H1 (cell line): ENCODE data around the gene PALD1. TPM values are rescaled to one million over a fixed set of nuclear protein-coding genes. Genes with fewer than 3 reads are reported as not detected.

Experiments used
- CTCF ChIA-PET: fragments of 300-600 bp; sonication (Branson Sonifier 250); formaldehyde crosslinking; loops from one replicate; lab custom pipeline; 2021; ENCODE audit not compliant: partially characterized antibody; lab: Charles Lee
- POLR2A ChIA-PET: fragments of 300-600 bp; sonication (Branson Sonifier 250); formaldehyde crosslinking; loops from one replicate; lab custom pipeline; 2021; ENCODE audit warnings: inconsistent platforms; ENCODE audit not compliant: partially characterized antibody; lab: Charles Lee
- DNase-seq, 2 experiments: peaks; one replicate each; pipeline versions ENCODE4 v3.0.0 to v3.0.0-alpha.2; 2010 to 2022; ENCODE audit warnings: low spot score in 2 of 2, low read depth in 1 of 2, mixed read lengths in 1 of 2
- FAIRE-seq: peaks from 2 replicates; lab custom pipeline; 2011; peaks lifted over from hg19 to GRCh38; lab: Jason Lieb, UNC
- H2AFZ ChIP-seq: 2 replicates; pipeline ENCODE4 v1.8.1; 2012; ENCODE audit warnings: low read length, inconsistent platforms
- H2AK5ac ChIP-seq: 2 replicates; pipeline ENCODE4 v1.6.1; 2013; ENCODE audit warnings: low read depth, low read length
- H2BK120ac ChIP-seq: replicated peaks from 2 replicates; pipeline ENCODE3; 2013; ENCODE audit warnings: low read depth, low read length, inconsistent platforms
- H2BK12ac ChIP-seq: 2 replicates; pipeline ENCODE4 v1.6.1; 2013; ENCODE audit warnings: low read depth, low read length
- H2BK15ac ChIP-seq: 2 replicates; pipeline ENCODE4 v1.6.1; 2013; ENCODE audit warnings: low read length
- H2BK20ac ChIP-seq: 2 replicates; pipeline ENCODE4 v1.6.1; 2013; ENCODE audit warnings: low read length
- H2BK5ac ChIP-seq: 2 replicates; pipeline ENCODE4 v1.6.1; 2013; ENCODE audit warnings: low read depth, low read length
- H3K14ac ChIP-seq: 2 replicates; pipeline ENCODE4 v1.6.1; 2013; ENCODE audit warnings: inconsistent platforms; ENCODE audit not compliant: insufficient read length
- H3K18ac ChIP-seq: 2 replicates; pipeline ENCODE4 v1.6.1; 2013; ENCODE audit warnings: low read length; ENCODE audit errors: extremely low read depth
- H3K23ac ChIP-seq: 2 replicates; pipeline ENCODE4 v1.6.1; 2013; ENCODE audit warnings: inconsistent platforms; ENCODE audit not compliant: insufficient read length
- H3K23me2 ChIP-seq: 2 replicates; pipeline ENCODE4 v1.6.1; 2013; ENCODE audit warnings: low read depth, low read length
- H3K27ac ChIP-seq: 2 replicates; pipeline ENCODE4 v1.6.1; 2011; ENCODE audit warnings: low read depth, low read length, inconsistent platforms
- H3K27me3 ChIP-seq, 4 experiments: replicated peaks in 1 of 4; 1 replicate in 1 of 4; 2 replicates in 3 of 4; pipeline versions ENCODE4 v1.6.1 to v1.8.1; 2011 to 2013; ENCODE audit warnings: low read length in 3 of 4, mild to moderate bottlenecking in 3 of 4, inconsistent platforms in 2 of 4, mixed read lengths in 2 of 4, moderate library complexity in 1 of 4; ENCODE audit not compliant: control insufficient read depth in 3 of 4, insufficient read depth in 3 of 4; ENCODE audit errors: extremely low read depth in 1 of 4
- H3K36me3 ChIP-seq, 4 experiments: 2 replicates each; pipeline versions ENCODE4 v1.6.1 to v1.8.1; 2011 to 2013; ENCODE audit warnings: mild to moderate bottlenecking in 4 of 4, low read length in 3 of 4, moderate library complexity in 2 of 4, control low read depth in 1 of 4, inconsistent platforms in 1 of 4; ENCODE audit not compliant: insufficient read depth in 4 of 4, control insufficient read depth in 2 of 4
- H3K4ac ChIP-seq: replicated peaks from 2 replicates; pipeline ENCODE3; 2013; ENCODE audit warnings: low read length, low read depth, mixed read lengths, inconsistent platforms; ENCODE audit not compliant: insufficient read length
- H3K4me1 ChIP-seq, 4 experiments: replicated peaks in 1 of 4; 1 replicate in 1 of 4; 2 replicates in 3 of 4; pipeline versions ENCODE4 v1.6.1 to v1.8.1; 2011 to 2013; ENCODE audit warnings: low read length in 3 of 4, inconsistent platforms in 2 of 4, mixed read lengths in 1 of 4; ENCODE audit not compliant: insufficient read depth in 4 of 4, control insufficient read depth in 3 of 4
- H3K4me2 ChIP-seq, 2 experiments: 2 replicates each; pipeline versions ENCODE4 v1.6.1 to v1.8.1; 2011 to 2013; ENCODE audit warnings: low read depth in 2 of 2, low read length in 2 of 2, control low read depth in 1 of 2, inconsistent platforms in 1 of 2, mild to moderate bottlenecking in 1 of 2; ENCODE audit not compliant: insufficient read depth in 1 of 2
- H3K4me3 ChIP-seq, 4 experiments: fragments of 200-600, 300-600 bp in 1 of 4; sonication (generic), shearing (Covaris generic), sonication (Bioruptor Twin) in 1 of 4; 2 replicates each; pipeline versions ENCODE4 v1.5.1 to v1.8.1; 2011 to 2016; ENCODE audit warnings: low read length in 4 of 4, low read depth in 3 of 4, control low read depth in 2 of 4, inconsistent platforms in 2 of 4, mild to moderate bottlenecking in 2 of 4, mixed read lengths in 1 of 4, moderate library complexity in 1 of 4; ENCODE audit not compliant: insufficient read depth in 2 of 4; ENCODE audit errors: extremely low read depth in 1 of 4
- H3K56ac ChIP-seq: replicated peaks from 2 replicates; pipeline ENCODE3; 2013; ENCODE audit warnings: low read depth, mild to moderate bottlenecking, mixed read lengths, low read length, inconsistent platforms; ENCODE audit not compliant: insufficient read length
- H3K79me1 ChIP-seq: 2 replicates; pipeline ENCODE4 v1.6.1; 2013; ENCODE audit warnings: low read depth, low read length, control low read depth
- H3K79me2 ChIP-seq, 2 experiments: 2 replicates each; pipeline versions ENCODE4 v1.6.1 to v1.8.1; 2012 to 2013; ENCODE audit warnings: low read length in 2 of 2, mild to moderate bottlenecking in 2 of 2, inconsistent platforms in 1 of 2; ENCODE audit not compliant: insufficient read depth in 2 of 2, control insufficient read depth in 1 of 2
- H3K9ac ChIP-seq, 4 experiments: replicated peaks in 1 of 4; 1 replicate in 1 of 4; 2 replicates in 3 of 4; pipeline versions ENCODE4 v1.6.1 to v1.8.1; 2011 to 2013; ENCODE audit warnings: low read depth in 3 of 4, low read length in 3 of 4, control low read depth in 2 of 4, mild to moderate bottlenecking in 2 of 4, moderate library complexity in 2 of 4, inconsistent platforms in 1 of 4; ENCODE audit errors: extremely low read depth in 1 of 4
- H3K9me3 ChIP-seq, 2 experiments: 2 replicates each; pipeline versions ENCODE4 v1.6.1 to v1.8.1; 2012 to 2013; ENCODE audit warnings: mild to moderate bottlenecking in 2 of 2, moderate library complexity in 2 of 2, control low read depth in 1 of 2, inconsistent platforms in 1 of 2, low read depth in 1 of 2, low read length in 1 of 2, mixed read lengths in 1 of 2; ENCODE audit not compliant: insufficient read depth in 2 of 2
- H4K20me1 ChIP-seq, 2 experiments: replicated peaks in 1 of 2; 2 replicates each; pipeline versions ENCODE3 to v1.8.1; 2011 to 2013; ENCODE audit warnings: inconsistent platforms in 2 of 2, low read length in 2 of 2, mild to moderate bottlenecking in 1 of 2; ENCODE audit not compliant: insufficient read depth in 2 of 2, control insufficient read depth in 1 of 2
- H4K5ac ChIP-seq: 2 replicates; pipeline ENCODE4 v1.6.1; 2013; ENCODE audit warnings: low read length, low read depth, mixed read lengths, inconsistent platforms; ENCODE audit not compliant: insufficient read length
- H4K8ac ChIP-seq: 2 replicates; pipeline ENCODE4 v1.8.0; 2013; ENCODE audit warnings: mild to moderate bottlenecking, moderate library complexity, low read length, inconsistent platforms; ENCODE audit not compliant: insufficient read depth; ENCODE audit errors: extremely low read depth
- H4K91ac ChIP-seq: replicated peaks from 2 replicates; pipeline ENCODE3; 2013; ENCODE audit warnings: low read length, mixed read lengths, inconsistent platforms; ENCODE audit not compliant: insufficient read length
- ASH2L ChIP-seq: fragments of 200-600, 300-600 bp; sonication (generic); IDR thresholded peaks from one replicate; pipeline ENCODE4 v1.7.1; 2017; ENCODE audit warnings: low read length
- CHD1 ChIP-seq: IDR thresholded peaks from 2 replicates; pipeline ENCODE4 v1.6.1; 2012; ENCODE audit warnings: low read depth, low read length, improper control_type of control experiment
- CHD2 ChIP-seq: IDR thresholded peaks from 2 replicates; pipeline ENCODE4 v1.6.1; 2012; ENCODE audit warnings: low read length, improper control_type of control experiment
- CREB1 ChIP-seq: IDR thresholded peaks from 2 replicates; pipeline ENCODE4 v1.6.1; 2012; ENCODE audit warnings: inconsistent platforms
- E2F6 ChIP-seq: IDR thresholded peaks from 2 replicates; pipeline ENCODE4 v1.6.1; 2012; ENCODE audit warnings: inconsistent platforms
- HDAC2 ChIP-seq, 2 experiments: fragments of 300-600 bp in 1 of 2; sonication (generic) in 1 of 2; IDR thresholded peaks; 2 replicates each; pipeline ENCODE4 v1.6.1; 2011 to 2012; ENCODE audit warnings: low read depth in 2 of 2, low read length in 2 of 2, mild to moderate bottlenecking in 2 of 2, moderate library complexity in 2 of 2, borderline replicate concordance in 1 of 2, inconsistent platforms in 1 of 2
- KDM4A ChIP-seq: IDR thresholded peaks from one replicate; pipeline ENCODE4 v1.7.1; 2012; ENCODE audit warnings: low read depth, mild to moderate bottlenecking, moderate library complexity, low read length, inconsistent platforms; ENCODE audit not compliant: severe bottlenecking
- MAFK ChIP-seq: IDR thresholded peaks from 2 replicates; pipeline ENCODE4 v1.6.1; 2012; ENCODE audit warnings: low read depth, mild to moderate bottlenecking, improper control_type of control experiment, low read length
- POU5F1 ChIP-seq: IDR thresholded peaks from 2 replicates; pipeline ENCODE4 v1.6.1; 2011; ENCODE audit warnings: low read depth, mild to moderate bottlenecking, low read length, moderate library complexity
- SRF ChIP-seq: IDR thresholded peaks from 2 replicates; pipeline ENCODE4 v1.6.1; 2011; ENCODE audit warnings: mild to moderate bottlenecking, low read depth, low read length, moderate library complexity
- TBP ChIP-seq: IDR thresholded peaks from 2 replicates; pipeline ENCODE4 v1.6.1; 2011; ENCODE audit warnings: low read depth, low read length, improper control_type of control experiment
- TEAD4 ChIP-seq: IDR thresholded peaks from 2 replicates; pipeline ENCODE4 v1.6.1; 2012; ENCODE audit warnings: low read depth, low read length, inconsistent platforms, mixed read lengths
- USF2 ChIP-seq: IDR thresholded peaks from 2 replicates; pipeline ENCODE4 v1.6.1; 2011; ENCODE audit warnings: low read length, improper control_type of control experiment
- ZNF274 ChIP-seq: IDR thresholded peaks from 2 replicates; pipeline ENCODE4 v1.7.0; 2012; ENCODE audit warnings: low read length, borderline replicate concordance; ENCODE audit errors: extremely low read depth
- WGBS, 2 experiments: shearing (Covaris generic) in 1 of 2; methylation state at CpG; one replicate each; pipeline versions ENCODE4 v1.1.6 to v1.1.7; 2013 to 2015; ENCODE audit warnings: low lambda C conversion rate in 2 of 2, mixed read lengths in 2 of 2, inconsistent platforms in 1 of 2, low coverage in 1 of 2, missing lambda C conversion rate in 1 of 2; ENCODE audit not compliant: insufficient replicate concordance in 2 of 2, insufficient coverage in 1 of 2, insufficient read length in 1 of 2; ENCODE audit errors: extremely low coverage in 1 of 2, missing lambda C conversion rate in 1 of 2; 5-methylcytosine and 5-hydroxymethylcytosine counted together
- polyA plus RNA-seq, 7 experiments: library from polyadenylated mRNA; depleted of rRNA in 3 of 7; stranded (reverse) in 5 of 7; unstranded in 2 of 7; fragments of >200 nt in 5 of 7; fragments of 200-250 nt in 2 of 7; gene quantifications; 1 replicate in 5 of 7; 2 replicates in 1 of 7; 4 replicates in 1 of 7; pipeline versions ENCODE4 v1.2.1 to v1.2.3, GENCODE V29; 2011 to 2013; ENCODE audit warnings: missing spikeins in 2 of 7, mixed read lengths in 2 of 7
- total RNA-seq: library from RNA; stranded (reverse); fragmentation: NEBNext Ultra II Directional; extraction: Animal tissue kit (Norgen Biotek cat#: 25700); gene quantifications from 2 replicates; pipeline ENCODE4 v1.2.1, GENCODE V29; 2021

Gene PALD1
- total and polyA plus RNA-seq, 2 of the 8 experiments (the other 6 are each of a cell fraction or from before 2014, with no cell fraction given) = 13.3 to 32.8 TPM

- Histone ChIP-seq H2BK120ac (no peak overlapping the region), H2BK15ac (no peak overlapping the region), H4K20me1 (peaks cover 0 to 8% of the 10 kb centered on the region in 2 experiments), H3K79me2 (no peaks in the 10 kb centered on the region), H3K79me1 (no peaks in the 10 kb centered on the region; the same call in 1 of the 2 replicates), H3K23ac (no peak overlapping the region), H3K27ac (no peak overlapping the region), H4K91ac (no peak overlapping the region), H3K9me3 (no peaks in the 10 kb centered on the region), H4K5ac (no peak overlapping the region), H2AK5ac (no peak overlapping the region), H2AFZ (no peak overlapping the region), H3K14ac (no peak overlapping the region), H4K8ac (no peak overlapping the region), H2BK5ac (no peak overlapping the region), H3K4ac (no peak overlapping the region), H3K36me3 (no peaks in the 10 kb centered on the region), H3K56ac (no peak overlapping the region), H3K4me1 (peaks cover 0 to 4% (median 3%) of the 10 kb centered on the region in 4 experiments; a peak in 6 of 7 replicates), H3K4me2 (no peak overlapping the region), H3K27me3 (no peaks in the 10 kb centered on the region; a peak in 1 of 7 replicates), H3K4me3 (no peak overlapping the region), H3K18ac (no peak overlapping the region), H2BK20ac (no peak overlapping the region), H3K9ac (no peak overlapping the region), H3K23me2 (no peaks in the 10 kb centered on the region), H2BK12ac (no peak overlapping the region)
- WGBS, 2 experiments = 93% methylated on average over 5 of the region's 5 CpGs; no CpG with 5 or more reads in 1 of the 2 experiments
- DNase-seq (no peak), FAIRE-seq (no peak)
- ChIA-PET POLR2A (no interaction called here), CTCF (no interaction called here)
- TF ChIP-seq CREB1 (no peak), TBP (no peak), SRF (no peak), MAFK (no peak), CHD1 (no peak), ZNF274 (no peak), E2F6 (no peak), POU5F1 (no peak), HDAC2 (IDR thresholded peaks at IDR 0.05; ENCODE audit: borderline replicate concordance in 1 of 2, low read depth in 2 of 2, low read length in 2 of 2) (no peak), ASH2L (no peak), KDM4A (no peak), USF2 (no peak), CHD2 (no peak), TEAD4 (no peak)
Measured at GRCh38 chr10:70518695-70519094, 40.1 kb downstream of the PALD1 start.
